Measurements from ENCODE around the gene MPHOSPH9.
A peak's percentile ranks its signal among the peaks of the same experiment; 100 is the strongest.

MPHOSPH9 gene

DNA sequence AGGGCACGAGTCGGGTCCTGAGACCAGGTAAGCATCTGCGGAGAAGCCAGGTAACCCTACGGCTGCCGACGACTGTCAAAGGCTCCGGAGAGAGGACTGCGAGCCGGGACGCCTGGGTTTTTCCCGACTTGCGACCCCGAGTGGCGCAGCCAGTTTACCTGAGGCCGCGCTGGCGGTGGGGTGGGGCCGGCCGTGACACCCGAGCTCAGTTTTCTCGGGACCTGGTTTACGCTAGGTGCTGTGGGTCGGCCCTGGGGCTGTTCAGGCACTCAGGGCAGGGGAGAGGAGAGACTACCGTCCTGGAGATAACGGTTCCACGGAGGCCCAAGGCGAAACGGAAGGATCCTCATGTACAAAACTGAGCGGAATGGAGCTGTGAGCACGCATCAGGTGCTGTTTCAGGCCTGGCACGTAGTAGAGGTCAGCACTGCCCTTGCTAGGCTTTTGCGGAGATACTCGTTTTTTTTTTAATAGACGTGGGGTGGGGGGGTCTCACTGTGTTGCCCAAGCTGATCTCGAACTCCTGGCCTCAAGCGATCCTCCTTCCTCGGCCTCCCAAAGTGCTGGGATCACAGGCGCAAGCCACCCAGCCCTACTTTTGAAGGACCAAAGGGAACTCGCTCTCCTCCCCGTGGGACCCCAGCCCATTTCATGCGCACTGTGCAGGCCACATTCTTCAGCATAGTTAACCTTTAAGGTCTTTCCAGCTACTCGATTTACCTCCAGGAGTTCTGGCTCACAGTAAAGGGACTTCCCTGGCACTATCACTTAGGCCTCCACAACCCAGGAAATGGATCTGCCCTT, 766 bp upstream of the MPHOSPH9 start:
- ATAC-seq (ENCODE audit: insufficient read depth, low read depth) (peak; percentile 2; the same call in 2 of the 3 replicates), DNase-seq (no peak)
- Histone ChIP-seq H3K27me3 (ENCODE audit: insufficient read depth, low read length, poor library complexity) (no peaks in the 10 kb centered on the region), H3K27ac (ENCODE audit: low read length) (peak overlapping the region; percentile 78), H3K4me1 (ENCODE audit: insufficient read depth, low read length) (peaks cover 69% of the 10 kb centered on the region), H2AFZ (ENCODE audit: low read depth, low read length) (peak overlapping the region; percentile 88), H3K4me3 (ENCODE audit: low read depth in 1 of 2, low read length in 2 of 2) (peak overlapping the region; percentile 74), H3K36me3 (ENCODE audit: insufficient read depth, low read length) (peaks cover 34% of the 10 kb centered on the region), H4K20me1 (ENCODE audit: insufficient read depth, low read length) (peaks cover 12% of the 10 kb centered on the region; the same call in 1 of the 2 replicates), H3K4me2 (ENCODE audit: insufficient read depth, low read length) (peak overlapping the region; percentile 93), H3K79me2 (ENCODE audit: insufficient read depth, low read length) (peaks cover 93% of the 10 kb centered on the region), H3K9me3 (ENCODE audit: insufficient read depth, low read length, severe bottlenecking) (no peaks in the 10 kb centered on the region), H3K9ac (ENCODE audit: low read depth, low read length) (peak overlapping the region; percentile 72)
- TF ChIP-seq EZH2 (IDR thresholded peaks at IDR 0.05; ENCODE audit: borderline replicate concordance, low read depth, low read length, severe bottlenecking) = no peak
- TF ChIP-seq, protein P1, sequence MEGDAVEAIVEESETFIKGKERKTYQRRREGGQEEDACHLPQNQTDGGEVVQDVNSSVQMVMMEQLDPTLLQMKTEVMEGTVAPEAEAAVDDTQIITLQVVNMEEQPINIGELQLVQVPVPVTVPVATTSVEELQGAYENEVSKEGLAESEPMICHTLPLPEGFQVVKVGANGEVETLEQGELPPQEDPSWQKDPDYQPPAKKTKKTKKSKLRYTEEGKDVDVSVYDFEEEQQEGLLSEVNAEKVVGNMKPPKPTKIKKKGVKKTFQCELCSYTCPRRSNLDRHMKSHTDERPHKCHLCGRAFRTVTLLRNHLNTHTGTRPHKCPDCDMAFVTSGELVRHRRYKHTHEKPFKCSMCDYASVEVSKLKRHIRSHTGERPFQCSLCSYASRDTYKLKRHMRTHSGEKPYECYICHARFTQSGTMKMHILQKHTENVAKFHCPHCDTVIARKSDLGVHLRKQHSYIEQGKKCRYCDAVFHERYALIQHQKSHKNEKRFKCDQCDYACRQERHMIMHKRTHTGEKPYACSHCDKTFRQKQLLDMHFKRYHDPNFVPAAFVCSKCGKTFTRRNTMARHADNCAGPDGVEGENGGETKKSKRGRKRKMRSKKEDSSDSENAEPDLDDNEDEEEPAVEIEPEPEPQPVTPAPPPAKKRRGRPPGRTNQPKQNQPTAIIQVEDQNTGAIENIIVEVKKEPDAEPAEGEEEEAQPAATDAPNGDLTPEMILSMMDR (IDR thresholded peaks at IDR 0.05; ENCODE audit: borderline replicate concordance, extremely low read depth, low read length, poor library complexity, severe bottlenecking) = peak; percentile 3

DNA sequence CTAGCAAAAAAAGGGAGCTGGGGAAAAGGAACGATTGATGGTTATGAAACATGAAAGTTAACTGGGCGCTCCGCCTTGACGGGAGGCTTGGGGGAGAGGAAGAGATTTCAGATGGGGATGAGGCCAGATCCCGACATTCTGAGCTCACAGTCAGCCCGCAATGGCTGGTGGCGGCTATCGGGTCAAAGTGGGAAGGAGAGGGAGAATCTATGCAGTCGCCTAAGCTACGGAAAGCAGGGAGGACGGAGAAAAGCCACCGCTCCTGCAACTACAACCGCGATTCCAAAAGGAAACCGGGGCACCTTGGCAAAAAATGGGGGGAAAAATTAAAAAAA, 502 bp downstream of the MPHOSPH9 start:
- Histone ChIP-seq H3K9ac (ENCODE audit: low read depth, low read length) (peak overlapping the region; percentile 72), H3K27ac (ENCODE audit: low read length) (peak overlapping the region; percentile 92), H3K4me2 (ENCODE audit: insufficient read depth, low read length) (peak overlapping the region; percentile 87), H4K20me1 (ENCODE audit: insufficient read depth, low read length) (peaks cover 8% of the 10 kb centered on the region; the same call in 1 of the 2 replicates), H3K4me3 (ENCODE audit: low read depth in 1 of 2, low read length in 2 of 2) (peak overlapping the region; percentile 87 to 91), H3K79me2 (ENCODE audit: insufficient read depth, low read length) (peaks cover 93% of the 10 kb centered on the region), H3K4me1 (ENCODE audit: insufficient read depth, low read length) (peaks cover 75% of the 10 kb centered on the region), H2AFZ (ENCODE audit: low read depth, low read length) (peak overlapping the region; percentile 77), H3K9me3 (ENCODE audit: insufficient read depth, low read length, severe bottlenecking) (no peaks in the 10 kb centered on the region), H3K36me3 (ENCODE audit: insufficient read depth, low read length) (peaks cover 42% of the 10 kb centered on the region), H3K27me3 (ENCODE audit: insufficient read depth, low read length, poor library complexity) (no peaks in the 10 kb centered on the region)
- TF ChIP-seq EZH2 (IDR thresholded peaks at IDR 0.05; ENCODE audit: borderline replicate concordance, low read depth, low read length, severe bottlenecking) = no peak
- TF ChIP-seq, protein P1 (IDR thresholded peaks at IDR 0.05; ENCODE audit: borderline replicate concordance, extremely low read depth, low read length, poor library complexity, severe bottlenecking) = no peak
- ATAC-seq (ENCODE audit: insufficient read depth, low read depth) (peak; percentile 2; the same call in 1 of the 3 replicates), DNase-seq (no peak)

DNA sequence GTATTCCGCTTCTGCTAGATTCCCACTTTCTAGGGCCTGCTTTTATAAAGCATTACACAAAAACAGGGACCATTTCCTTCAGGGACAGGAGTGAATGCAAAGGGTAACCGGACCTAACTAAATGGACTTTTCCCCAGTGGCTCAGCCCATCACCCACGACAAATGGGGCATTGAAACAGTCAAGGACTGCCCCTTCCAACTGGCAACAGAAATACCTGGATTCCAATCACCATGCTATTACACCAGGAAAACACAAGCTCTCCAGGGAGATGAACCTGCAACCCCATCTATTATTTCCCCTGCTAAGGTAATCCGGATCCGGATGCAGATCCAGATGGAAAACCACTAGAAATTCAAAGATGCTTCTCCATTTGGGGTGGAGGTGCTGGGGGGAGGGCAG, 1.0 kb downstream of the MPHOSPH9 start:
- Histone ChIP-seq H3K4me1 (ENCODE audit: insufficient read depth, low read length) (peaks cover 75% of the 10 kb centered on the region), H3K36me3 (ENCODE audit: insufficient read depth, low read length) (peaks cover 43% of the 10 kb centered on the region), H3K27ac (ENCODE audit: low read length) (peak overlapping the region; percentile 92), H2AFZ (ENCODE audit: low read depth, low read length) (peak overlapping the region; percentile 77), H3K9me3 (ENCODE audit: insufficient read depth, low read length, severe bottlenecking) (no peaks in the 10 kb centered on the region), H3K79me2 (ENCODE audit: insufficient read depth, low read length) (peaks cover 95% of the 10 kb centered on the region), H3K4me3 (ENCODE audit: low read depth in 1 of 2, low read length in 2 of 2) (peak overlapping the region; percentile 87 to 91), H3K9ac (ENCODE audit: low read depth, low read length) (peak overlapping the region; percentile 72), H3K27me3 (ENCODE audit: insufficient read depth, low read length, poor library complexity) (no peaks in the 10 kb centered on the region), H4K20me1 (ENCODE audit: insufficient read depth, low read length) (peaks cover 7% of the 10 kb centered on the region; the same call in 1 of the 2 replicates), H3K4me2 (ENCODE audit: insufficient read depth, low read length) (peak overlapping the region; percentile 87)
- DNase-seq (no peak), ATAC-seq (ENCODE audit: insufficient read depth, low read depth) (no peak)
- no peak for TF ChIP-seq EZH2 (IDR thresholded peaks at IDR 0.05; ENCODE audit: borderline replicate concordance, low read depth, low read length, severe bottlenecking)
- TF ChIP-seq, protein P1 (IDR thresholded peaks at IDR 0.05; ENCODE audit: borderline replicate concordance, extremely low read depth, low read length, poor library complexity, severe bottlenecking) = no peak

Measured in DND-41 (cell line).